IMR-90 (cell line): ENCODE measurements around the gene SLCO3A1. TPM values are rescaled to one million over a fixed set of nuclear protein-coding genes. Genes with fewer than 3 reads are reported as not detected.

Experiments
- ATAC-seq: fragments of 200-7000 bp; cut with Tn5 transposase; 2 replicates; pipeline ENCODE4 v1.9.1; 2020; ENCODE audit warnings: low read depth, mild to moderate bottlenecking, moderate library complexity
- BruUV-seq: library from RNA; stranded (reverse); fragments of 400-500 nt; replicated peaks from 2 replicates; lab custom pipeline; 2021; lab: Mats Ljungman, UMichigan
- CTCF ChIA-PET: fragments of 300-600 bp; formaldehyde crosslinking; extraction: SDS; loops from one replicate; lab custom pipeline; 2021; ENCODE audit warnings: antibody characterized with exemption; lab: Yijun Ruan, JAX
- POLR2A ChIA-PET: fragments of 300-600 bp; sonication (Branson Sonifier 250); formaldehyde crosslinking; loops from one replicate; lab custom pipeline; 2022; ENCODE audit warnings: antibody characterized with exemption; ENCODE audit not compliant: unreplicated experiment; lab: Charles Lee
- DNase-seq: peaks from one replicate; pipeline ENCODE4 v3.0.0; 2013
- H2AFZ ChIP-seq: replicated peaks from 2 replicates; pipeline ENCODE3; 2013; ENCODE audit warnings: low read length, mild to moderate bottlenecking; ENCODE audit not compliant: poor library complexity
- H2AK5ac ChIP-seq: 2 replicates; pipeline ENCODE4 v1.6.1; 2013; ENCODE audit warnings: low read depth, low read length, inconsistent platforms
- H2AK9ac ChIP-seq: replicated peaks from 2 replicates; pipeline ENCODE3; 2013; ENCODE audit warnings: mild to moderate bottlenecking, low read depth, low read length, moderate library complexity; ENCODE audit not compliant: poor library complexity
- H2BK120ac ChIP-seq: 2 replicates; pipeline ENCODE4 v1.6.1; 2013; ENCODE audit warnings: low read depth, low read length, inconsistent platforms
- H2BK15ac ChIP-seq: 3 replicates; pipeline ENCODE4 v1.6.1; 2013; ENCODE audit warnings: low read depth, low read length, inconsistent platforms
- H2BK20ac ChIP-seq: 2 replicates; pipeline ENCODE4 v1.6.1; 2013; ENCODE audit warnings: low read depth, mild to moderate bottlenecking, inconsistent platforms, low read length, moderate library complexity
- H2BK5ac ChIP-seq: 2 replicates; pipeline ENCODE4 v1.6.1; 2013; ENCODE audit warnings: mild to moderate bottlenecking, low read depth, low read length, inconsistent platforms; ENCODE audit not compliant: poor library complexity, severe bottlenecking
- H3K14ac ChIP-seq: replicated peaks from 2 replicates; pipeline ENCODE4 v1.6.1; 2013; ENCODE audit warnings: low read depth, low read length, inconsistent platforms
- H3K18ac ChIP-seq: 2 replicates; pipeline ENCODE4 v1.6.1; 2013; ENCODE audit warnings: low read depth, low read length, control low read depth
- H3K23ac ChIP-seq: 2 replicates; pipeline ENCODE4 v1.6.1; 2013; ENCODE audit warnings: low read depth, low read length, inconsistent platforms
- H3K27ac ChIP-seq: 2 replicates; pipeline ENCODE4 v1.5.1; 2013; ENCODE audit warnings: mild to moderate bottlenecking, control low read depth, low read length; ENCODE audit not compliant: insufficient read depth
- H3K27me3 ChIP-seq: 2 replicates; pipeline ENCODE4 v1.6.1; 2013; ENCODE audit warnings: low read length; ENCODE audit not compliant: control insufficient read depth, insufficient read depth
- H3K36me3 ChIP-seq: 2 replicates; pipeline ENCODE4 v1.6.1; 2013; ENCODE audit warnings: low read length, mixed read lengths; ENCODE audit not compliant: control insufficient read depth, insufficient read depth
- H3K4ac ChIP-seq: 2 replicates; pipeline ENCODE4 v1.6.1; 2013; ENCODE audit warnings: low read depth, low read length, inconsistent platforms
- H3K4me1 ChIP-seq: 2 replicates; pipeline ENCODE4 v1.6.1; 2013; ENCODE audit warnings: low read length, mixed read lengths; ENCODE audit not compliant: control insufficient read depth, insufficient read depth
- H3K4me2 ChIP-seq: 2 replicates; pipeline ENCODE4 v1.6.1; 2013; ENCODE audit warnings: low read depth, mild to moderate bottlenecking, control low read depth, low read length, moderate library complexity
- H3K4me3 ChIP-seq: 2 replicates; pipeline ENCODE4 v1.5.1; 2013; ENCODE audit warnings: low read depth, mild to moderate bottlenecking, control low read depth, low read length, moderate library complexity; ENCODE audit not compliant: insufficient read depth
- H3K56ac ChIP-seq: 2 replicates; pipeline ENCODE4 v1.6.1; 2013; ENCODE audit warnings: low read length, inconsistent platforms; ENCODE audit not compliant: insufficient read depth; ENCODE audit errors: extremely low read depth
- H3K79me1 ChIP-seq, 2 experiments: 2 replicates each; pipeline ENCODE4 v1.6.1; 2013; ENCODE audit warnings: low read length in 2 of 2, inconsistent platforms in 1 of 2, low read depth in 1 of 2
- H3K9ac ChIP-seq: 2 replicates; pipeline ENCODE4 v1.6.1; 2013; ENCODE audit warnings: low read depth, low read length, control low read depth
- H3K9me1 ChIP-seq: 2 replicates; pipeline ENCODE4 v1.6.1; 2013; ENCODE audit warnings: low read length, inconsistent platforms; ENCODE audit not compliant: insufficient read depth
- H3K9me3 ChIP-seq: 2 replicates; pipeline ENCODE4 v1.6.1; 2013; ENCODE audit warnings: low read length; ENCODE audit not compliant: control insufficient read depth, insufficient read depth
- H4K20me1 ChIP-seq: 2 replicates; pipeline ENCODE4 v1.6.1; 2013; ENCODE audit warnings: low read length, inconsistent platforms; ENCODE audit not compliant: insufficient read depth
- H4K5ac ChIP-seq: 2 replicates; pipeline ENCODE4 v1.6.1; 2013; ENCODE audit warnings: mild to moderate bottlenecking, low read depth, low read length, control low read depth
- H4K8ac ChIP-seq, 2 experiments: 2 replicates each; pipeline ENCODE4 v1.6.1; 2013; ENCODE audit warnings: low read depth in 2 of 2, low read length in 2 of 2, control low read depth in 1 of 2, inconsistent platforms in 1 of 2
- H4K91ac ChIP-seq: 2 replicates; pipeline ENCODE4 v1.6.1; 2013; ENCODE audit warnings: low read depth, low read length, inconsistent platforms; ENCODE audit not compliant: insufficient read depth
- BHLHE40 ChIP-seq: fragments of 150-350 bp; IDR thresholded peaks from 2 replicates; pipeline ENCODE4 v1.6.1; 2016; ENCODE audit warnings: mild to moderate bottlenecking, low read depth, low read length
- CEBPB ChIP-seq: IDR thresholded peaks from 2 replicates; pipeline ENCODE4 v1.6.1; 2012; ENCODE audit warnings: low read depth, low read length, improper control_type of control experiment
- CHD1 ChIP-seq: IDR thresholded peaks from 2 replicates; pipeline ENCODE4 v1.6.1; 2012; ENCODE audit warnings: low read depth, low read length, improper control_type of control experiment
- FOS ChIP-seq: fragments of 150-350 bp; IDR thresholded peaks from 2 replicates; pipeline ENCODE4 v1.6.1; 2016; ENCODE audit warnings: low read depth, low read length
- MAFK ChIP-seq: IDR thresholded peaks from 2 replicates; pipeline ENCODE4 v1.6.1; 2012; ENCODE audit warnings: low read depth, low read length, improper control_type of control experiment
- MAZ ChIP-seq: IDR thresholded peaks from 2 replicates; pipeline ENCODE4 v1.6.1; 2012; ENCODE audit warnings: low read depth, mild to moderate bottlenecking, low read length, improper control_type of control experiment, moderate library complexity, borderline replicate concordance
- MXI1 ChIP-seq: IDR thresholded peaks from 2 replicates; pipeline ENCODE4 v1.6.1; 2012; ENCODE audit warnings: low read depth, mild to moderate bottlenecking, low read length, moderate library complexity, borderline replicate concordance
- NFE2L2 ChIP-seq: fragments of 150-350 bp; IDR thresholded peaks from 2 replicates; pipeline ENCODE4 v1.6.1; 2016; ENCODE audit warnings: low read depth, mild to moderate bottlenecking, low read length
- POLR2A ChIP-seq: IDR thresholded peaks from 2 replicates; pipeline ENCODE4 v1.6.1; 2012; ENCODE audit warnings: mild to moderate bottlenecking, low read depth, low read length
- RAD21 ChIP-seq: IDR thresholded peaks from 2 replicates; pipeline ENCODE4 v1.6.1; 2012; ENCODE audit warnings: low read length, improper control_type of control experiment
- RCOR1 ChIP-seq: IDR thresholded peaks from 2 replicates; pipeline ENCODE4 v1.6.1; 2012; ENCODE audit warnings: mild to moderate bottlenecking, low read length, improper control_type of control experiment; ENCODE audit not compliant: insufficient replicate concordance
- RFX5 ChIP-seq: IDR thresholded peaks from 2 replicates; pipeline ENCODE4 v1.8.0; 2012; ENCODE audit warnings: low read depth, mild to moderate bottlenecking, low read length, moderate library complexity
- SMC3 ChIP-seq: fragments of 150-350 bp; IDR thresholded peaks from 2 replicates; pipeline ENCODE4 v1.6.1; 2016; ENCODE audit warnings: low read depth, mild to moderate bottlenecking, antibody characterized with exemption, low read length, moderate library complexity
- USF2 ChIP-seq: fragments of 150-350 bp; IDR thresholded peaks from 2 replicates; pipeline ENCODE4 v1.6.1; 2017; ENCODE audit warnings: mild to moderate bottlenecking, antibody characterized with exemption, low read length, low read depth
- WGBS, 2 experiments: methylation state at CpG; one replicate each; pipeline versions ENCODE4 v1.1.5 to v1.1.7; 2013; ENCODE audit warnings: missing lambda C conversion rate in 2 of 2; ENCODE audit not compliant: insufficient read length in 1 of 2; ENCODE audit errors: extremely low coverage in 2 of 2; 5-methylcytosine and 5-hydroxymethylcytosine counted together
- dilution Hi-C: fragments of 300-500 bp; cut with HindIII; formaldehyde crosslinking; loops from one replicate; pipeline ENCODE4 v1.14.3; 2018; ENCODE audit warnings: low sequenced_read_pairs; ENCODE audit not compliant: unreplicated experiment
- in situ Hi-C: fragments of 300-500 bp; cut with MboI; formaldehyde crosslinking; loops from 3 replicates; pipeline ENCODE4 v1.14.3; 2019; ENCODE audit warnings: low sequenced_read_pairs, inconsistent platforms, mixed read lengths
- intact Hi-C: fragments of 100-400 bp; cut with micrococcal nuclease; formaldehyde crosslinking; loops from 2 replicates; pipeline ENCODE4 v1.10.0; 2022
- polyA plus RNA-seq, 3 experiments: library from polyadenylated mRNA; depleted of rRNA; stranded (reverse); fragments of >200 nt; gene quantifications; 2 replicates each; pipeline ENCODE4 v1.2.3, GENCODE V29; 2012; ENCODE audit warnings: low replicate concordance in 1 of 3
- total RNA-seq: library from RNA; depleted of rRNA; stranded (reverse); fragments of >200 nt; gene quantifications from 2 replicates; pipeline ENCODE4 v1.2.3, GENCODE V29; 2012
- TF ChIP-seq, protein P1 (sequence below): fragments of 150-350 bp; IDR thresholded peaks from 2 replicates; pipeline ENCODE4 v1.6.1; 2016; ENCODE audit warnings: low read depth, mild to moderate bottlenecking, low read length, moderate library complexity, borderline replicate concordance
- TF ChIP-seq, protein P2 (sequence below): conservative IDR thresholded peaks from 2 replicates; pipeline ENCODE4 v1.5.1; 2012; ENCODE audit warnings: mild to moderate bottlenecking, low read depth, low read length, improper control_type of control experiment

SLCO3A1 gene
- total and polyA plus RNA-seq, 2 of the 4 experiments (the other 2 are of a cell fraction), result 4.7 to 8.1 TPM

DNA sequence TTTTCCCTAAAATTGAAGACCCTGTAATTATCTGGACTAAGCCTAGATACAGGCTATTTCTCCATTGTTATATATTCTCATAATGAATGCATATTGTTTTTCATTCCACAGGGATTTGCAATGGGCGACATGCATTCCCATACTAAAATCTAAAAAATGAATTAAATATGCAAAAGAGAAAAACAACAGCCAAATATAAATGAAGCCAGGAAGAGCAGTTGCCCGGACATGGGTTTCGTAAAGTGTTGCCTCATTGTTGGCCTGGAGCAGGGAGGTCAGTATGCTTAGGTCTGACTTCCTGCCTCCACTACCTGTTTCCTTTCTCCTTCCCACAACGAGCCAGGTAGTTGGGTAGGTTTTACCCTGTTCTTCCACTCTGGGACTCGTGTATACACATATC lies 27.1 kb upstream of the SLCO3A1 start:
- H4K5ac ChIP-seq, result no peak overlapping the region
- no peaks in the 10 kb centered on the region for H4K20me1 ChIP-seq
- H3K9me3 ChIP-seq, result no peaks in the 10 kb centered on the region
- no peak overlapping the region for H3K4ac ChIP-seq
- no peaks in the 10 kb centered on the region for H3K36me3 ChIP-seq
- no peak overlapping the region for H4K8ac ChIP-seq
- no peak overlapping the region for H2AFZ ChIP-seq
- no peak overlapping the region for H3K56ac ChIP-seq
- H3K14ac ChIP-seq, result no peak overlapping the region
- no peak overlapping the region for H2BK5ac ChIP-seq
- CTCF ChIA-PET, result no interaction called here
- no peak overlapping the region for H3K4me3 ChIP-seq
- no peak overlapping the region for H3K18ac ChIP-seq
- no peaks in the 10 kb centered on the region for H3K9me1 ChIP-seq
- POLR2A ChIA-PET, result no interaction called here
- intact Hi-C loops (no loop called here), dilution Hi-C loops (no loop called here), in situ Hi-C loops (loop anchor here (25.0 kb wide), 2 partner anchors 514 to 886 kb away; no protein-coding TSS in a partner anchor)
- H3K9ac ChIP-seq, result no peak overlapping the region
- no peak overlapping the region for H2AK9ac ChIP-seq
- no peaks in the 10 kb centered on the region for H3K27me3 ChIP-seq
- no peak overlapping the region for H4K91ac ChIP-seq
- H3K27ac ChIP-seq, result no peak overlapping the region
- no peak overlapping the region for H2AK5ac ChIP-seq
- ATAC-seq (no peak), DNase-seq (no peak)
- no peaks in the 10 kb centered on the region for H3K4me1 ChIP-seq
- no peak overlapping the region for H2BK120ac ChIP-seq
- no peak overlapping the region for H3K23ac ChIP-seq
- no peak overlapping the region for H2BK20ac ChIP-seq
- TF ChIP-seq BHLHE40, result no peak
- TF ChIP-seq USF2, result no peak
- TF ChIP-seq CHD1, result no peak
- no peak for TF ChIP-seq POLR2A
- no peak for TF ChIP-seq FOS
- no peak for TF ChIP-seq RCOR1
- no peak for TF ChIP-seq RFX5
- no peak for TF ChIP-seq RAD21
- TF ChIP-seq MAZ, result no peak
- TF ChIP-seq NFE2L2, result no peak
- TF ChIP-seq CEBPB, result no peak
- TF ChIP-seq, protein P1, sequence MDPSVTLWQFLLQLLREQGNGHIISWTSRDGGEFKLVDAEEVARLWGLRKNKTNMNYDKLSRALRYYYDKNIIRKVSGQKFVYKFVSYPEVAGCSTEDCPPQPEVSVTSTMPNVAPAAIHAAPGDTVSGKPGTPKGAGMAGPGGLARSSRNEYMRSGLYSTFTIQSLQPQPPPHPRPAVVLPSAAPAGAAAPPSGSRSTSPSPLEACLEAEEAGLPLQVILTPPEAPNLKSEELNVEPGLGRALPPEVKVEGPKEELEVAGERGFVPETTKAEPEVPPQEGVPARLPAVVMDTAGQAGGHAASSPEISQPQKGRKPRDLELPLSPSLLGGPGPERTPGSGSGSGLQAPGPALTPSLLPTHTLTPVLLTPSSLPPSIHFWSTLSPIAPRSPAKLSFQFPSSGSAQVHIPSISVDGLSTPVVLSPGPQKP, result no peak
- no peak for TF ChIP-seq MAFK
- TF ChIP-seq, protein P2, sequence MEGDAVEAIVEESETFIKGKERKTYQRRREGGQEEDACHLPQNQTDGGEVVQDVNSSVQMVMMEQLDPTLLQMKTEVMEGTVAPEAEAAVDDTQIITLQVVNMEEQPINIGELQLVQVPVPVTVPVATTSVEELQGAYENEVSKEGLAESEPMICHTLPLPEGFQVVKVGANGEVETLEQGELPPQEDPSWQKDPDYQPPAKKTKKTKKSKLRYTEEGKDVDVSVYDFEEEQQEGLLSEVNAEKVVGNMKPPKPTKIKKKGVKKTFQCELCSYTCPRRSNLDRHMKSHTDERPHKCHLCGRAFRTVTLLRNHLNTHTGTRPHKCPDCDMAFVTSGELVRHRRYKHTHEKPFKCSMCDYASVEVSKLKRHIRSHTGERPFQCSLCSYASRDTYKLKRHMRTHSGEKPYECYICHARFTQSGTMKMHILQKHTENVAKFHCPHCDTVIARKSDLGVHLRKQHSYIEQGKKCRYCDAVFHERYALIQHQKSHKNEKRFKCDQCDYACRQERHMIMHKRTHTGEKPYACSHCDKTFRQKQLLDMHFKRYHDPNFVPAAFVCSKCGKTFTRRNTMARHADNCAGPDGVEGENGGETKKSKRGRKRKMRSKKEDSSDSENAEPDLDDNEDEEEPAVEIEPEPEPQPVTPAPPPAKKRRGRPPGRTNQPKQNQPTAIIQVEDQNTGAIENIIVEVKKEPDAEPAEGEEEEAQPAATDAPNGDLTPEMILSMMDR, result no peak
- no peak for TF ChIP-seq MXI1
- no peak for TF ChIP-seq SMC3
- no CpG with 5 or more reads among the region's 5 CpGs for WGBS, 2 experiments
- H3K4me2 ChIP-seq, result no peak overlapping the region
- H3K79me1 ChIP-seq, result no peaks in the 10 kb centered on the region
- BruUV-seq, result no TSS peak
- H2BK15ac ChIP-seq, result no peak overlapping the region
